DOHH2 (cell line): ENCODE measurements around the gene MAGEA9.
A peak's percentile ranks its signal among the peaks of the same experiment; 100 is the strongest.

Experiments used
- H3F3A ChIP-seq: fragments of 200-600 bp; sonication (generic), shearing (Covaris generic); 2 replicates; pipeline ENCODE4 v1.6.0; 2016; ENCODE audit warnings: antibody characterized with exemption, mild to moderate bottlenecking; ENCODE audit not compliant: control insufficient read depth, insufficient read depth
- H3K27ac ChIP-seq: fragments of 200-600 bp; sonication (generic); 2 replicates; pipeline ENCODE4 v1.5.1; 2014; ENCODE audit warnings: low read depth, mild to moderate bottlenecking, low read length, moderate library complexity
- H3K27me3 ChIP-seq: fragments of 200-600 bp; sonication (generic); 2 replicates; pipeline ENCODE4 v1.6.1; 2014; ENCODE audit warnings: mild to moderate bottlenecking, low read length, mixed read lengths; ENCODE audit not compliant: control insufficient read depth
- H3K36me3 ChIP-seq: fragments of 200-600 bp; sonication (generic); 2 replicates; pipeline ENCODE4 v1.6.1; 2014; ENCODE audit warnings: mild to moderate bottlenecking, low read length, moderate library complexity, mixed read lengths; ENCODE audit not compliant: control insufficient read depth
- H3K4me1 ChIP-seq: fragments of 200-600 bp; sonication (generic); 2 replicates; pipeline ENCODE4 v1.6.1; 2014; ENCODE audit warnings: mild to moderate bottlenecking, low read length, mixed read lengths; ENCODE audit not compliant: control insufficient read depth
- H3K4me2 ChIP-seq: fragments of 200-600 bp; sonication (generic); 2 replicates; pipeline ENCODE4 v1.6.0; 2014; ENCODE audit warnings: mild to moderate bottlenecking, low read length, moderate library complexity
- H3K4me3 ChIP-seq: fragments of 200-600 bp; sonication (generic); 2 replicates; pipeline ENCODE4 v1.5.1; 2014; ENCODE audit warnings: mild to moderate bottlenecking, low read length, mixed read lengths
- H3K79me2 ChIP-seq: fragments of 200-600 bp; sonication (generic); 2 replicates; pipeline ENCODE4 v1.6.1; 2014; ENCODE audit warnings: mild to moderate bottlenecking, low read length, mixed read lengths; ENCODE audit not compliant: control insufficient read depth
- H3K9me2 ChIP-seq: fragments of 200-600 bp; sonication (generic); replicated peaks from 2 replicates; pipeline ENCODE4 v1.6.1; 2014; ENCODE audit warnings: mild to moderate bottlenecking, low read length, mixed read lengths; ENCODE audit not compliant: control insufficient read depth
- H3K9me3 ChIP-seq: fragments of 200-600 bp; sonication (generic); 2 replicates; pipeline ENCODE4 v1.6.1; 2014; ENCODE audit warnings: antibody characterized with exemption, low read length, mixed read lengths; ENCODE audit not compliant: control insufficient read depth, insufficient read depth
- H4K20me1 ChIP-seq: fragments of 200-600 bp; sonication (generic); 2 replicates; pipeline ENCODE4 v1.6.0; 2014; ENCODE audit warnings: low read depth, mild to moderate bottlenecking, antibody characterized with exemption, low read length, moderate library complexity; ENCODE audit not compliant: control insufficient read depth, insufficient read depth
- CTCF ChIP-seq: fragments of 200-600 bp; sonication (generic); IDR thresholded peaks from one replicate; pipeline ENCODE4 v1.5.1; 2014; ENCODE audit warnings: antibody characterized with exemption, mild to moderate bottlenecking, low read depth, low read length; ENCODE audit not compliant: poor library complexity, severe bottlenecking
- EZH2phosphoT487 ChIP-seq: fragments of 200-600 bp; sonication (generic); IDR thresholded peaks from 2 replicates; pipeline ENCODE4 v1.6.1; 2017; ENCODE audit warnings: borderline replicate concordance, mild to moderate bottlenecking, antibody characterized with exemption, low read length, moderate library complexity, mixed read lengths

Gene MAGEA9

GRCh38 chrX:149819371-149819770 lies 37.6 kb downstream of the MAGEA9 start:
- Histone ChIP-seq H3K9me2 (no peaks in the 10 kb centered on the region), H3K4me2 (no peak overlapping the region), H3K27me3 (no peaks in the 10 kb centered on the region), H3K4me1 (no peaks in the 10 kb centered on the region), H3K79me2 (no peaks in the 10 kb centered on the region), H3K27ac (no peak overlapping the region), H3K9me3 (no peaks in the 10 kb centered on the region), H4K20me1 (no peaks in the 10 kb centered on the region), H3F3A (no peaks in the 10 kb centered on the region), H3K4me3 (no peak overlapping the region), H3K36me3 (no peaks in the 10 kb centered on the region)
- TF ChIP-seq CTCF (no peak), EZH2phosphoT487 (no peak)

- Histone ChIP-seq H3F3A (no peaks in the 10 kb centered on the region), H3K4me3 (no peak overlapping the region), H3K4me2 (no peak overlapping the region), H3K9me2 (no peaks in the 10 kb centered on the region), H4K20me1 (no peaks in the 10 kb centered on the region), H3K27ac (no peak overlapping the region), H3K9me3 (no peaks in the 10 kb centered on the region), H3K79me2 (no peaks in the 10 kb centered on the region), H3K4me1 (no peaks in the 10 kb centered on the region), H3K27me3 (peaks cover 9% of the 10 kb centered on the region), H3K36me3 (no peaks in the 10 kb centered on the region)
- TF ChIP-seq EZH2phosphoT487: no peak
- peak; percentile 48 for TF ChIP-seq CTCF
Observed at GRCh38 chrX:149825424-149825823, 43.7 kb downstream of the MAGEA9 start.

GRCh38 chrX:149827254-149827653 lies 45.5 kb downstream of the MAGEA9 start:
- H3K79me2 ChIP-seq: no peaks in the 10 kb centered on the region
- H3K27ac ChIP-seq: no peak overlapping the region
- no peaks in the 10 kb centered on the region for H3K36me3 ChIP-seq
- peaks cover 11% of the 10 kb centered on the region for H3K27me3 ChIP-seq
- no peak for TF ChIP-seq CTCF
- no peak for TF ChIP-seq EZH2phosphoT487
- H3K9me3 ChIP-seq: no peaks in the 10 kb centered on the region
- H3K4me3 ChIP-seq: no peak overlapping the region
- no peaks in the 10 kb centered on the region for H3F3A ChIP-seq
- no peaks in the 10 kb centered on the region for H3K9me2 ChIP-seq
- no peaks in the 10 kb centered on the region for H4K20me1 ChIP-seq
- no peaks in the 10 kb centered on the region for H3K4me1 ChIP-seq
- no peak overlapping the region for H3K4me2 ChIP-seq
